ENCODE data around the gene CDK5RAP3.

The CDK5RAP3 gene

DNA sequence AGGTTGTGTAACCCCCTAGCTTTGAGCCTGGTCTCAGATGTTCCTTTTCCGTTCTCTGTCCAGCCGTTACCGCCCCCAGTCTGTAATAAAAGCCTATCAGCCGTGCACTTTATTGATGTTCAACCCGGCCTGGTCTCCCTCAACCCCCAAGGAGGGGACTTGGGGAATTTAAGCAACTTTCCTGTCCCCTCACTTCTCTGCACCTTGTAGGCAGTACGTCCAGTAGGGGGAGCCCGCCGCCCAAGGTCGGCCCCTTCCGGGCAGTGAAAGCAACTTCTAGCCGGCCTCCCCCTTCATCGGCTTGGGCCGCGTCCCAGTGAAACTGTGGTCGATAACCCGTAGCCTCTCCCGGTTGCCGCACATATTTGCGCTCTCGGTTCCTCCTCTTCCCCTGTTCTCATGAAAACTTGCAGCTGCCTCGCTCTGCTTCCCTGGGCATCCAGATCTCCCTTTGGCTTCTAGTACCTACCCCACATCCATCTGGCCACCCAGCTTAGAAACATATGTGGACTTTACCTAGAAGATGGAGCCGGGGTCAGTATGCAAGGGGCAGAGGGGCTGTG is 21.6 kb upstream of the CDK5RAP3 start:
- peak; percentile 73 to 84 for DNase-seq

GRCh38 chr17:47949946-47950345 is 21.0 kb upstream of the CDK5RAP3 start:
- DNase-seq, result peak; percentile 66 to 67

- DNase-seq, result no peak
Measured at GRCh38 chr17:47950448-47950847, 20.5 kb upstream of the CDK5RAP3 start.

DNA sequence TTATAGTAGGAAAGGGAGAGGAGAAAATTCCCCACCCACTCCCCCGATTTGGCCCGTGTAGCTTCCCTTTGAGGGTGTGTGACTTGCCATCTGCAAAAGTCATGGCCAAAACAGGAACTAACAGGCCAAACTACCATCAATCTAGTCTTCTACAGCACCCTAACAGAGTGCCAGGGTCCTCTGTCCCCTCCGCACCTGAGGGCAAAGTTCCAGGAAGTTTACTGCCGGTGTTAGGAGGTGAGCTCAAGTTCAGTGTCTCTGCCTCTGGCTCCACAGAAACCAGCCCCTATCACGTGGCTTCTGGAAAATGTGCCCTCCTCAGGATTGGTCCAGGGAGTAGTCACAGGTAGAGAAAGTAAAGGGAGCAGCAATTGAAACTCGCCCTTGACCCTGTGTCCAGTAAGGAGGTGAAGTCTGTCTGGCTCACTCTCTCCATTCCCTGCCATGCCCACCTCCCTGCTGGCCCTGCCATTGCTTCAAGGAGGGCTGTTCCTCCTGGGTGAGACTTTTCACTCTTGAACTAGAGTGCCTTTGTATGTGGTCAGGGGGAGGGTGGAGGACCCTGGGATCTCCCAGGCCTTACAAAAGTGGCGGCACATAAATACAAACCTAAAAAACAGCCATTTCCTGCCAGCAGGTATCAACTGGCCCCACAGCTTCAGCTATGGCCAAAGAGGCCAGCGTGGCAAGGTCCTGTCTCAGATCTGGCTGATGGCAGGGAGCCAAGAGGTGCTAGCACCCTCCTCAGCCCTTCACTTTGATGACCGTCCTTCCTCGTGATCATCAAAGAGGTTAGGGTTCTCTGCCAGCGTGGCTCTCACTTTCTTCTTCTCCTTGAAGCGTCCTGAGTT is 18.5 kb upstream of the CDK5RAP3 start:
- no peak for DNase-seq

DNA sequence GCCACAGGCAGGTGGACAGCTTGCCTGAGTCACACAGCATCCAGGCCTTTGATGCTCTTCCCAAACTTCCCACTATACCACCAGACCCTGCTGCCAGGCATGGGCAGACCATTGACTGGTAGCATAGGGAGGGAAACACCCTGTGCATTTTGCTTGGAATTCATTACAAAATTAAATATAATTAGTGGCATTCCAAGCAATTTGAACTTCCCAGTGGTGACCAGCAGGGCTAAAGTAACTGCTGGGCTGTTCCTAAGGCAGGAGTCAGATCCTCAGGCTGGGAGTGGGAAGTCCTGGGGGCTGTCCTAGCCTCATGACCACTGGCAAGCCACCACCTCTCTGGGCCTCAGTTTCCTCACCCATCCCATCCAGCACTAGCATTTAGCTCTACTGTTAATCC is 17.0 kb upstream of the CDK5RAP3 start:
- DNase-seq, result no peak

DNA sequence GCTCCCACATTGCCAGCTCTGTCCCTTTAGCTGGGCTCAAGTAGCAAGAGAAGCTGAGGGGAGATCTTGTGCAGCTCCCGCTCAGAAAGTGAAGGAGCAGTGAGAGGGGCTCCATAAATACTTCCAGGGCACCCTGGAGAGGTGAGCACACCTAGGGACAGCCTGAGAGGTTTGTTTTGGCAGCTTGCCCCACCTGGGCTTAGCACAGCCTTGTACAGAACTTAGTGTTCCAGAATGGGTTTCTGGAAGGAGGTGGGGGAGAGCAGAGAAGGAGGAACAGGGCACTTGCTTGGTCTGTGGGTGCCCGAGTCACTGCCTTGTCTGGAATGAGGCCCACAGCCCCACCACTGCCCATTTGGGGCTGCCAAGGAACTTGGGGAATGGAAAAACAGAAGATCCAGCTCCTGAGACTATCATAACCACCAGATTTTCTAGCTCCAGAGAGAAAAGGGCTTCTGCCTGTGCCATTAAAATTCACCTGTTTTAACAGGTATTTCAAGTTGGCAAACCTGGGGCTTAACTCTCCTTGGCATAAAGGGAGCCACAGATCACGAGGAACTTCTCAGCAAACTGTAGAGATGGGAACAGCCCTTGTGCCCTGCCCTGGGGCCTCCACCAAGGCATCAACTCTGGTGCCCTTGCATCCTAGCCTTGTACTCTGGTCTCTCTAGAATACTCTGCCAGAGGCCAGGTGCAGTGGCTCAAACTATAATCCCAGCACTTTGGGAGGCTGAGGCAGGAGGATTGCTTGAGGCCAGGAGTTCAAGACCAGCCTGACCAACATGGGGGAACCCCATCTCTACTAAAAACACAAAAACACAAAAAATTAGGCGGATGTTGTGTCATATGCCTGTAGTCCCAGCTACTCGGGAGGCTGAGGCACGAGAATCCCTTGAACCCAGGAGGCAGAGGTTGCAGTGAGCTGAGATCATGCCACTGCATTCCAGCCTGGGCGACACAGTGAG is 15.1 kb upstream of the CDK5RAP3 start:
- DNase-seq, result no peak

- no peak for DNase-seq
Measured at GRCh38 chr17:47956791-47957590, 13.9 kb upstream of the CDK5RAP3 start.

DNA sequence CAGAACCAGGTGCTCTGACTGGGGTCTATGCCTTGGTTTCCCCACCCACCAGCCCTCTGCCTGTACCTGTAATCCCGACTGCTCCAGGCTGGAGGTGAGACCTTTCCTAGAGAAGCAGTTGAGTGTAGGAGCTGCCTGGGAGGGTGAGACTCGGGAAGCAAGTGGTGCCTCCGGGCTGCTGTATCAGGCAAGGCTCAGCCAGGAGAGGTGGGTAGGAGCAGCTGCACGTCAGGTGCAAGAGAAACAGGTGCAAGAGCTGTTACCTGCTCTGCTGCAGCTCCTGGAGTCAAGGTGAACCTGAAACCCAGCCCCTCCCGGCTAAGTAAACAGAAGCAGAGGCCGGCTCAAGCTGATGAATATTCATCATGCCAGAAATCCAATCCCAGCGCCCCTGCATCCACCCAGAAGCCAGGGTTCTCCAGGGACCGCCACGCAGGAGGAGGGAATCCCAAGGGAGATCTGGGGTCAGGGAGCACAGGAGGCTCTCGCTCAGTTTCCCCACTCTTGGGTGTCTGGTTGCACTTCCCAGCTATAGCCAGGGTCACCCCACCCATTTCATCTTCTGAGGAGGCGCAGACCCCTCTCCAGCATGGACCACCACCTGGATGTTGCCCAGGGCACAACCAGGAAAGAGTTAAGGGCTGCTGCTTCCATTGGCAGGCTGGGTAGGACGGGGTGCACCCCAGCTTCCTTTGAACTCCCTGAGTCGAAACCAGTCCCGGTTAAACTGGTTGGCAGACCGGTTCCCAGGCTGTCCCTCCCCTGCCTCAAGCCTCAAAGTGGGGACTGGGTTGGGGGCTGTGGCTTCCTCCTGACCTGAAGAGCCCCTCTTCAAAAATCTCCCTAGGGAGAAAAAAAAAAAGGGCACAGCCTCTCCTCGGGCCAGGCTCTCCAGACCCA is 13.1 kb upstream of the CDK5RAP3 start, which contains the start of gene PRR15L:
PRR15L (minus strand) TSS at position 293 of the 900 bp plus-strand sequence. CDS start 4,649 bp downstream, outside the sequence.
- DNase-seq, result no peak

DNA sequence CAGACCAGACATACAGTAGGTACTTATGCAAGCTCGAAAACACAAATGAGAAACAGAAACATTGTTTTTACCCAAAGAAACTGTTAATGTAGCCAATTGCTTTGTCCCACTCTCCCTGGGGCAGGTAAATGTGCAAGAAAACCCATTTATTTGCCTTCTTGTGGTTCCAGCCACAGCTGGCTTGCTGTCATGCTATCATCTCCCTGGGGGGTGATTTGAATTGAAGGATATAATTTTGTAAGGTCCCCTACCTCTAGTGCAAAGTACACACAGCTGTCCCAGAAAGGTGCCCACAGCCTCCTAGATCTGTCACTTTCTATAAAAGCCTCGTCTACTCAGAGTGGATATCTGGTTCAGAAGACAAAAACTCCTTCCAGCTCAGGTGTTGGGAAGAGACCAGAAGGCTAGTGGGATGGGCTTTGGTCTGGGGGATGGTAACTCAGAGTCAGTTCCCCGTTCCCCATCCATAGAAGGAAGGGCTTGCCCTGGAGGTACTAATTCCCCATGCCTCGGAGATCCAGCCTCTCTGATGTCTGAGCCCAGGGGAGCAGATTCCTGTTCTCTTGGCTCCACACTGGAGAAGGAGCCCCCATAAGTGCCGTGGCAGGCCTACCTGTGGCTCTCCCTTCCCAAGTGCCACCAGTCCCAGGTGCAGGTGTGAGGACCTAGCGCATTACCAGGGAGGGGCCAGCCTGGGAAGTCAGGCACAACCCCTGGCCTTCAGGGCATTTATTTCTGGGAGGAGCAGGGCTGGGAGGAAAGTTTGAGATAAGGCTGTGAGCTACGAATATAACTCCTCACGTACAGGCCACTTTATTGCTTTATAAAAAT is 10.9 kb upstream of the CDK5RAP3 start:
- no peak for DNase-seq

- DNase-seq, result no peak
Measured at GRCh38 chr17:47961406-47961805, 9.5 kb upstream of the CDK5RAP3 start.

DNA sequence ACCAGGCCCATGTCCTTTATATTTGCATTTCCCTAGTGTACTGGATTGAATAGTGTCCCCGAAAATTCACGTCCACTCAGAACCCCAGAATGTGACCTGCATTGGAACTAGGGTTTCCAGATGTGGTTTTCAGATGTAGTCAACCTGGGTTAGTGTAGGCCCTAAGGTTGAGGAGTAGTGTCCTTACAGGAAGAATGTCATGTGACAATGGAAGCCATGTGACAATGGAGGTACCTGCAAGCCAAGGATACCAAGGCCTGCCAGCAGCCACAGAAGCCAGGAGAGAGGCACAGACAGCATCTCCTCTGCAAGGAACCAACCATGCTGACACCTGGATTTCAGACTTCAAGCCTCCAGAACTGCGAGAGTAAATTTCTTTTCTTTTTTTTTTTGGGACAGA is 8.0 kb upstream of the CDK5RAP3 start:
- DNase-seq, result no peak

DNA sequence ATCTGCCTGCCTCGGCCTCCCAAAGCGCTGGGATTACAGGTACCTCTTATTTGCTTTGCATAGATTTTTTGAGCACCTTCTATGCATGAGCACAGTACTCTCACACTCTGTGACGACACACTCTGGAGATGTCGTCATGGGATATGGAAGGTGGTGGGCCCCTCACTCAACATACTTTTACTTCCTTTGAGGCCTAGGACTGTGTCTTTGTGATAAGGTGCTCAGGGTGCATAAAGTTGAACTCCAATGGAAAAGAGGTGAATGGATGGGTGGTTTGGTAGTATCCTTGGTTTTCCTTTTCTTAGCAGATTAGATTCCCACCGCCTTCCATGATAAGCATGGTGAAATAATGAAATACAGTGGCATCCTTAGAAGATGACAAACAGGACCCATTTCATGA is 6.1 kb upstream of the CDK5RAP3 start:
- DNase-seq, result no peak

DNA sequence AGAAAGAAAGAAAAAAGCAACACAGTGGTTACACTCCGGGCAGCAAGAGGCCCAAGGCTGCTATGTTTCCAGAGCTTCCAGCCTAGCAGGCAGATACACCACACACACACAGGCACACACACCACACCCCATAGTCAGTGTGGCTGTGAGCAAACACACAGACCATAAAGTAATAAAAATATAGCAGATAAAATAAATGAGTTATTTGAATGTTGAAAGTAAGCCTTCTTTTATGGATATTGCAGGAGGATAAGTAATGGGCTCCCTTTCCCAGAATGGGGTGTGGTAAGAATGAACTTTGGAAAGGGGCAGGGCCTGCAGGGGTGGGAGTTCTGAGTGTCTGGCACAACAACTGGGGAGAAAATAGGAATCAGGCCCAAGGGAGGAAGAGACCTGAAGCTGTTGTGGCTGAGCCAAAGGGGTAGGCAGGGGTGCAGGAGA is 4.8 kb upstream of the CDK5RAP3 start:
- no peak for DNase-seq

DNA sequence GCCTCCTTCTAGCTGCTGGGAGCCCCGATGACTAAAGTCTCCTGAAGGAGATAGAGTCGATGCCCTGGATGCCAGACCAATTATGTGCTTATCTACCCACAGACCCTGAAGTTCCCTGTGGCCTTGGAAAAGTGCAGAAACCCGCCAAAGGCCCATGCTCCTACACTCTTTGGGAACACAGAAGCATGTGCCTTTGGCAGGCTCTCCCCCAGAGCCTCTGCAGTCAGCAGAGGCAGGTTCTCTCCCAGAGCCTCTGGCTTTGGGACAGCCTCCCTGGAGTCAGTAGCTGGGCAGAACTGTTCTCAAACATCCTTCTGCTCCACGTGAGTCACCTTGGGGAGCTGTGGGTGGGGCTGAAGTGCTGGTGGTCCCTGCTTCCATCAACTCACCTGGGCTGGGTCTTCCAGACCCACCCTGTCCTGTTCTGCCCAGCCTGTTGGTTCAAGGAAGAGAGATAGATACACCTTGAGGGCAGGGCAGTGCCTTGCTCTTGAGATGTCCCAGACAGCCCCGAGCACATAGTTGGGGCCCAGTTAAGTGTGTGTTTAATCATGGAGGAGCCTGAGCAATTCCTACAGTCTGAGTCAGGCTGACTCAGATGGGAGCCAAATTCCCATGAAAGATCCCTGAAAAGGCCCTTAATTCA is 3.2 kb upstream of the CDK5RAP3 start:
- no peak for DNase-seq

DNA sequence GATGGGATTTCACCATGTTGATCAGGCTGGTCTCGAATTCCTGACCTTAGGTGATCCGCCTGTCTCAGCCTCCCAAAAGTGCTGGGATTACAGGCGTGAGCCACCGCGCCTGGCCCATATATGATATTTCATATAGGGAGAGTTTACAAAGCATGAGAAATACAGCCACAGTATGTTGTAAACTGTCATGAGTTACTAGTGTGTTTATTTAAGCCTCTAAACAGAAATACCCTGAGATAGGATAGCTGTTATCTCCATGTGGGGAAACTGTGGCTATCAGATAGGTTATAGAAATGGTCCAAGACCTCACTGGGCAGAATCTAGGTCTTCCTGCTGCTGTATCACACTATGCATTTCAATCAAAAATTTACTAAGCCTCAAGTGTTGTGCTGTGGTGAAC is 2.1 kb upstream of the CDK5RAP3 start:
- no peak for DNase-seq

GRCh38 chr17:47969930-47970724 is 786 bp upstream of the CDK5RAP3 start:
- DNase-seq, result no peak

DNA sequence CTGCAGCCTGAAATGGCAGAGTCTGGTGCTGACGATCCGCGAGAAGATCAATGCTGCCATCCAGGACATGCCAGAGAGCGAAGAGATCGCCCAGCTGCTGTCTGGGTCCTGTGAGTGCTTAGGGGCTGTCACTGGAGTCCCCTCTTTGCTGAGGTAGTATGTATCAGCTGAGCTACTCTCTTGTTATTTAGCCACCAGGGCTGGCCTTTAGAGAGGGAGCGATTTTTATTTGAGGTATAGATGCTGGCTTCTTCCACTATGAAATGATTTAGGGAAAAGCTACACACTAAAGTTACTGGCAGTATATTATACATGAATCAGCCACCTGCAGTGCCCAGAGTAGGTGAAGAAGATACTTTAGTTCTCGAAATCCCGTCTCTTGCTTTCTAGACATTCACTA is 2.6 kb downstream of the CDK5RAP3 start:
- DNase-seq, result peak in 1 of 2 experiments; percentile 44

GRCh38 chr17:47975189-47975822 is 4.4 kb downstream of the CDK5RAP3 start:
- no peak for DNase-seq

Measured in Kasumi-1 (cell line).